Measurements from ENCODE around the gene FAM199X.

- TF ChIP-seq SP2 (IDR thresholded peaks at IDR 0.05; ENCODE audit: low read length): no peak
- TF ChIP-seq YY1 (IDR thresholded peaks at IDR 0.05; ENCODE audit: low read depth, low read length): no peak
- no peak for TF ChIP-seq CTCF (IDR thresholded peaks at IDR 0.05; ENCODE audit: control extremely low read depth in 1 of 3, insufficient read depth in 1 of 3, low read depth in 1 of 3, low read length in 3 of 3)
- no peak for TF ChIP-seq POLR2A (IDR thresholded peaks at IDR 0.05; ENCODE audit: control extremely low read depth in 1 of 2, low read depth in 2 of 2, low read length in 2 of 2)
- no peak for TF ChIP-seq RFX5 (IDR thresholded peaks at IDR 0.05; ENCODE audit: borderline replicate concordance, low read depth, low read length)
- no peak for TF ChIP-seq RAD21 (IDR thresholded peaks at IDR 0.05 in 1 of 2, conservative IDR thresholded peaks at IDR 0.05 in 1 of 2; ENCODE audit: low read depth in 2 of 2, low read length in 2 of 2)
- TF ChIP-seq EP300 (IDR thresholded peaks at IDR 0.05; ENCODE audit: borderline replicate concordance in 1 of 2, low read depth in 2 of 2, low read length in 2 of 2): no peak
- TF ChIP-seq CEBPB (IDR thresholded peaks at IDR 0.05; ENCODE audit: low read depth, low read length): no peak
- TF ChIP-seq HDAC2 (IDR thresholded peaks at IDR 0.05; ENCODE audit: borderline replicate concordance in 1 of 2, low read depth in 2 of 2, low read length in 2 of 2): no peak
- TF ChIP-seq SIN3A (conservative IDR thresholded peaks at IDR 0.05 in 1 of 2, IDR thresholded peaks at IDR 0.05 in 1 of 2; ENCODE audit: low read depth in 1 of 2, low read length in 2 of 2): no peak
- TF ChIP-seq PHF8 (conservative IDR thresholded peaks at IDR 0.05; ENCODE audit: low read depth, low read length): no peak
- no peak for TF ChIP-seq SP1 (IDR thresholded peaks at IDR 0.05; ENCODE audit: low read depth, low read length)
Observed at GRCh38 chrX:104168127-104168526, 1.9 kb downstream of the FAM199X start.

All from H1 (cell line).